ENCODE measurements around the gene ZNF791. TPM values are rescaled to one million over a fixed set of nuclear protein-coding genes. Genes with fewer than 3 reads are reported as not detected.

Gene ZNF791
- total and polyA plus RNA-seq, 4 donors = 5.5 to 33.4 (median 15.4) TPM

DNA sequence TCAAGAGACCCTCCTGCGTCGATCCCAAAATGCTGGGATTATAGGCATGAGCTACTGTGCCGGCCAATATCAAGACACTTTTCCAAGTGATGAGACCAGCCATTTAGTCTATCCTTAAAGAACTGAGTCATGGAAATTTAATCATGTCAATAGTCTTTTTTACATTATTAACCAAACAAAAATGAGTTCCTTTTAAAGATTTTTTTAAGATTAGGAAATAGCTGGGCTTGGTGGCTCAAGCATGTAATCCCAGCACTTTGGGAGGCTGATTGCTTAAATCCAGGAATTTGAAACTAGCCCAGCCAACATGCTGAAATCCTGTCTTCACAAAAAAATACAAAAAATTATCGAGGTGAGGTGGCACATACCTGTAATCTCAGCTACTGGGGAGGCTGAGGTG is 42.8 kb upstream of the ZNF791 start:
- H3K9me3 ChIP-seq (ENCODE audit: control insufficient read depth in 4 of 4, insufficient read depth in 3 of 4, low read length in 3 of 4) = no peaks in the 10 kb centered on the region
- no peak overlapping the region for H3K4me3 ChIP-seq
- TF ChIP-seq, protein P1, sequence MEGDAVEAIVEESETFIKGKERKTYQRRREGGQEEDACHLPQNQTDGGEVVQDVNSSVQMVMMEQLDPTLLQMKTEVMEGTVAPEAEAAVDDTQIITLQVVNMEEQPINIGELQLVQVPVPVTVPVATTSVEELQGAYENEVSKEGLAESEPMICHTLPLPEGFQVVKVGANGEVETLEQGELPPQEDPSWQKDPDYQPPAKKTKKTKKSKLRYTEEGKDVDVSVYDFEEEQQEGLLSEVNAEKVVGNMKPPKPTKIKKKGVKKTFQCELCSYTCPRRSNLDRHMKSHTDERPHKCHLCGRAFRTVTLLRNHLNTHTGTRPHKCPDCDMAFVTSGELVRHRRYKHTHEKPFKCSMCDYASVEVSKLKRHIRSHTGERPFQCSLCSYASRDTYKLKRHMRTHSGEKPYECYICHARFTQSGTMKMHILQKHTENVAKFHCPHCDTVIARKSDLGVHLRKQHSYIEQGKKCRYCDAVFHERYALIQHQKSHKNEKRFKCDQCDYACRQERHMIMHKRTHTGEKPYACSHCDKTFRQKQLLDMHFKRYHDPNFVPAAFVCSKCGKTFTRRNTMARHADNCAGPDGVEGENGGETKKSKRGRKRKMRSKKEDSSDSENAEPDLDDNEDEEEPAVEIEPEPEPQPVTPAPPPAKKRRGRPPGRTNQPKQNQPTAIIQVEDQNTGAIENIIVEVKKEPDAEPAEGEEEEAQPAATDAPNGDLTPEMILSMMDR (IDR thresholded peaks at IDR 0.05; ENCODE audit: control extremely low read depth, extremely low read depth) = no peak

DNA sequence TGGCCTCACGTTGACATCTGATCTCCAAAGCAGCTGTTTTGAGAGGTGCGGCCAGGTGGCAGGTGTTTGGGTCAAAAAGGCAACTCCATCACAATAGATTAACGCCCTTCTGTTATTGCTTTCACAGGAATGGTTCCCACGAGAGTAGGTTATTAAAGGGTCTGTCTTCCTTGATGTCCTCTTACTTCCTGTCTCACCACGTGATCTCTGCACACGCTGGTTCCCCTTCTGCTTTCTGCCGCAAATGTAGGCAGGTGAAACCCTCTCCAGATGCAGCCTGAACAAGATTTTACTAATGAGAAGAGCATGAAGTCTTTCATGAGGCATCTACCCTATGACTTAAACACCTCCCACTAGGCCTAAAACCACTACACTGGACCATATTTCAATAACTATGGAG is 36.7 kb upstream of the ZNF791 start:
- ATAC-seq (ENCODE audit: insufficient read depth, low FRiP score) = no peak
- no peak for DNase-seq

More for the DNA sequence above, 42.8 kb upstream of the ZNF791 start:
- 83 to 93% methylated on average over 4 of the region's 4 CpGs for WGBS, 2 donors
- DNase-seq (no peak), ATAC-seq (ENCODE audit: insufficient read depth, low FRiP score) (no peak)
- Histone ChIP-seq H3K27ac (ENCODE audit: low read depth in 1 of 2, low read length in 1 of 2) (no peak overlapping the region), H3K36me3 (ENCODE audit: control insufficient read depth in 4 of 4, insufficient read depth in 4 of 4, low read length in 4 of 4) (no peaks in the 10 kb centered on the region), H3K9ac (ENCODE audit: insufficient read depth in 1 of 2, low read length in 2 of 2) (no peak overlapping the region), H3K4me1 (ENCODE audit: control insufficient read depth in 5 of 5, insufficient read depth in 5 of 5, low read length in 5 of 5) (no peaks in the 10 kb centered on the region), H3K27me3 (ENCODE audit: control insufficient read depth in 3 of 3, insufficient read depth in 3 of 3, low read length in 2 of 3) (no peaks in the 10 kb centered on the region)

DNA sequence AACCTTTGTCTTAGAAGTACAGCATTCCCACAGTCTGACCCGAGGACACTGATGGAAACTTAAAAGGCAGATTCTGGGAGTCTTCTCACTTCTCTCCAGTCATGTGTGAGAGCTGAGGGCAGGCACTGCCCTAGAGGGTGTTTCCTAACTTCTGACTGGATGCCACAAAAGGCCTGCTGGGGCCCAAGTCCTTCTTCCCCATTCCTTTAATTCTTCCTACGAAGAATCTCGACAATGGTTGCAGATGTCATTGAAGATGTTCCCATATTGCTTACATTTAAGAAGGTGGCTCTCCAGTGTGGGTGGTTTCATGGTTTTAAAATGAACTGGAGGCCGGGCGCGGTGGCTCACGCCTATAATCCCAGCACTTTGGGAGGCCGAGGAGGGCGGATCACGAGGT is 32.1 kb upstream of the ZNF791 start:
- DNase-seq = no peak
- peaks cover 2 to 14% (median 9%) of the 10 kb centered on the region in 4 donors for H3K9me3 ChIP-seq (ENCODE audit: control insufficient read depth in 4 of 4, insufficient read depth in 3 of 4, low read length in 3 of 4)
- peaks cover 17 to 38% (median 31%) of the 10 kb centered on the region in 4 donors for H3K36me3 ChIP-seq (ENCODE audit: control insufficient read depth in 4 of 4, insufficient read depth in 4 of 4, low read length in 4 of 4)
- H3K9ac ChIP-seq (ENCODE audit: insufficient read depth in 1 of 2, low read length in 2 of 2) = no peak overlapping the region
- ATAC-seq (ENCODE audit: insufficient read depth, low FRiP score) = no peak
- no peak overlapping the region for H3K27ac ChIP-seq (ENCODE audit: low read depth in 1 of 2, low read length in 1 of 2)
- H3K27me3 ChIP-seq (ENCODE audit: control insufficient read depth in 3 of 3, insufficient read depth in 3 of 3, low read length in 2 of 3) = no peaks in the 10 kb centered on the region
- 95 to 98% methylated on average over 10 of the region's 10 CpGs for WGBS, 2 donors
- peaks cover 0 to 1% (median 0%) of the 10 kb centered on the region in 5 donors for H3K4me1 ChIP-seq (ENCODE audit: control insufficient read depth in 5 of 5, insufficient read depth in 5 of 5, low read length in 5 of 5)
- no peak overlapping the region for H3K4me3 ChIP-seq
- TF ChIP-seq, protein P1 (IDR thresholded peaks at IDR 0.05; ENCODE audit: control extremely low read depth, extremely low read depth) = no peak

More for the DNA sequence above, 36.7 kb upstream of the ZNF791 start:
- no peak overlapping the region for H3K4me3 ChIP-seq
- no peak overlapping the region for H3K9ac ChIP-seq (ENCODE audit: insufficient read depth in 1 of 2, low read length in 2 of 2)
- 44 to 70% methylated on average over 7 of the region's 7 CpGs for WGBS, 2 donors
- H3K36me3 ChIP-seq (ENCODE audit: control insufficient read depth in 4 of 4, insufficient read depth in 4 of 4, low read length in 4 of 4) = peaks cover 3 to 16% (median 9%) of the 10 kb centered on the region in 4 donors
- H3K9me3 ChIP-seq (ENCODE audit: control insufficient read depth in 4 of 4, insufficient read depth in 3 of 4, low read length in 3 of 4) = no peaks in the 10 kb centered on the region
- no peak overlapping the region for H3K27ac ChIP-seq (ENCODE audit: low read depth in 1 of 2, low read length in 1 of 2)
- H3K4me1 ChIP-seq (ENCODE audit: control insufficient read depth in 5 of 5, insufficient read depth in 5 of 5, low read length in 5 of 5) = peaks cover 0 to 1% (median 0%) of the 10 kb centered on the region in 5 donors
- no peaks in the 10 kb centered on the region for H3K27me3 ChIP-seq (ENCODE audit: control insufficient read depth in 3 of 3, insufficient read depth in 3 of 3, low read length in 2 of 3)
- TF ChIP-seq, protein P1 (IDR thresholded peaks at IDR 0.05; ENCODE audit: control extremely low read depth, extremely low read depth) = no peak

DNA sequence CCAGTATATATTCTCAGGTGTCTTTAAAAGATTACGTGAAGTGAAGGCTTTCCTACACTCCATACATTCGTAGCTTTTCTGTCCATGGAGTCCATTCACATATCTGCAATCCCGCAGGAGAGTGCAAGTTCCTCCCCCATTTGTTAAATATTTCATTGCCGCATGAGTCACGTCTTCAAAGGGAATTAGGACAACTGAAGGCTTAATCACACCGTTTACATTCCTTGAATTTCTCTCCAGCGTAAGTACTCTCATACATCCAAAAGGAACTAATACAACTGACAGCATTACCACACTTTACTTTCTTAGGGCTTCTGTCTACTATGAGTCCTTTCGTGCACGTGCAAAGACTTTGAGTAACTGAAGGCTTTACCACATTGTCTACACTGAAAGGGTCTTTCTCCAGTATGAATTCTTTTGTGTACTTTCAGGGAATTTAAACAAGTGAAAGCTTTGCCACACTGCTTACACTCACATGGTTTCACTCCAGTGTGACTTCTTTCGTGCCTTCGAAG is 30.5 kb upstream of the ZNF791 start:
- Histone ChIP-seq H3K27ac (ENCODE audit: low read depth in 1 of 2, low read length in 1 of 2) (no peak overlapping the region), H3K36me3 (ENCODE audit: control insufficient read depth in 4 of 4, insufficient read depth in 4 of 4, low read length in 4 of 4) (peaks cover 17 to 38% (median 31%) of the 10 kb centered on the region in 4 donors), H3K27me3 (ENCODE audit: control insufficient read depth in 3 of 3, insufficient read depth in 3 of 3, low read length in 2 of 3) (no peaks in the 10 kb centered on the region), H3K4me1 (ENCODE audit: control insufficient read depth in 5 of 5, insufficient read depth in 5 of 5, low read length in 5 of 5) (no peaks in the 10 kb centered on the region), H3K9ac (ENCODE audit: insufficient read depth in 1 of 2, low read length in 2 of 2) (no peak overlapping the region), H3K9me3 (ENCODE audit: control insufficient read depth in 4 of 4, insufficient read depth in 3 of 4, low read length in 3 of 4) (peaks cover 2 to 14% (median 9%) of the 10 kb centered on the region in 4 donors), H3K4me3 (no peak overlapping the region)
- TF ChIP-seq, protein P1 (IDR thresholded peaks at IDR 0.05; ENCODE audit: control extremely low read depth, extremely low read depth) = no peak
- 79 to 92% methylated on average over 11 of the region's 11 CpGs for WGBS, 2 donors
- DNase-seq (no peak), ATAC-seq (ENCODE audit: insufficient read depth, low FRiP score) (no peak)
